Measurements from ENCODE around the gene NFILZ.

DNA sequence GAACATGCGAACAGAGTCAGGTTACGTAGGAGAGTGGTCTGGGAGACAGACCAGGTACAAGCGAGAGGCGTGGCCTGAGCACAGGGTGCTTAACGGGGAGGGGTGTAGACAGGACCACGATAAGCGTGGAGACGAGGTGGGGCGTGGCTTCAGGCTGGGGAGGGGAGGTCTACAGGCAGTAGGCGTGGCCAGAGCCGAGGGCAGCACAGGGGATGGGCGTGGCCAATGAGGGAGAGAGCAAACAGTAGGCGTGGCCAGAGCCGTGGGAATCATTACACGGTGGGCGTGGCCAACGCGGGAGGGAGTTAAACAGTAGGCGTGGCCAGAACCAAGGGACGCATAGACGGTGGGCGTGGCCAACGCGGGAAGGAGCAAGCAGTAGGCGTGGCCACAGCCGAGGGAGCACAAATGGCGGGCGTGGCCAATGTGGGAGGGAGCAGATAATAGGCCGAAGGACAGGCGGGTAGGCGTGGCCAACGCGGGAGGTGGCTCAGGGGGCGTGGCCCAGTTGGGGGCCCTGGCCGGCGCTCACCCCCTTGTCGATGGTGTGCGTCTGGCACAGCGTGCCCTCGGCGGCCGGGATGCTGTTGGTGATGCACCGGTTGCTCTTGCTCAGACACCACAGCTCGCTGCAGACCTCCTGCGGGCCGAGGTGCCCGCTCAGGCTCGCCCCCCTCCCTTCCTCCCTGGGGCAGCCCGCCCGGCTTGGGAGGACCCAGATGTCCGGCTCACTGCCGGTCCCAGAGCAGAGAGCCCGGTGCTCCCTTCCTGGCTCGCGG is 38.0 kb upstream of the NFILZ start:
- TF ChIP-seq, protein P1, sequence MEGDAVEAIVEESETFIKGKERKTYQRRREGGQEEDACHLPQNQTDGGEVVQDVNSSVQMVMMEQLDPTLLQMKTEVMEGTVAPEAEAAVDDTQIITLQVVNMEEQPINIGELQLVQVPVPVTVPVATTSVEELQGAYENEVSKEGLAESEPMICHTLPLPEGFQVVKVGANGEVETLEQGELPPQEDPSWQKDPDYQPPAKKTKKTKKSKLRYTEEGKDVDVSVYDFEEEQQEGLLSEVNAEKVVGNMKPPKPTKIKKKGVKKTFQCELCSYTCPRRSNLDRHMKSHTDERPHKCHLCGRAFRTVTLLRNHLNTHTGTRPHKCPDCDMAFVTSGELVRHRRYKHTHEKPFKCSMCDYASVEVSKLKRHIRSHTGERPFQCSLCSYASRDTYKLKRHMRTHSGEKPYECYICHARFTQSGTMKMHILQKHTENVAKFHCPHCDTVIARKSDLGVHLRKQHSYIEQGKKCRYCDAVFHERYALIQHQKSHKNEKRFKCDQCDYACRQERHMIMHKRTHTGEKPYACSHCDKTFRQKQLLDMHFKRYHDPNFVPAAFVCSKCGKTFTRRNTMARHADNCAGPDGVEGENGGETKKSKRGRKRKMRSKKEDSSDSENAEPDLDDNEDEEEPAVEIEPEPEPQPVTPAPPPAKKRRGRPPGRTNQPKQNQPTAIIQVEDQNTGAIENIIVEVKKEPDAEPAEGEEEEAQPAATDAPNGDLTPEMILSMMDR (IDR thresholded peaks at IDR 0.05; ENCODE audit: low read depth, low read length) = no peak
- no peak for TF ChIP-seq EZH2phosphoT487 (IDR thresholded peaks at IDR 0.05; ENCODE audit: low read depth)
